ENCODE results near the gene ZNF525. TPM values are rescaled to one million over a fixed set of nuclear protein-coding genes. Genes with fewer than 3 reads are reported as not detected.
"Not testable (repeated sequence)": the region's sequence is repeated elsewhere in the genome, so short reads cannot be mapped to it uniquely, and the experiment has no call there.

ZNF525 gene
- polyA plus RNA-seq, 1 donor (not counting 4 experiments of a cell fraction or from before 2014, with no cell fraction given): 9.5 TPM

DNA sequence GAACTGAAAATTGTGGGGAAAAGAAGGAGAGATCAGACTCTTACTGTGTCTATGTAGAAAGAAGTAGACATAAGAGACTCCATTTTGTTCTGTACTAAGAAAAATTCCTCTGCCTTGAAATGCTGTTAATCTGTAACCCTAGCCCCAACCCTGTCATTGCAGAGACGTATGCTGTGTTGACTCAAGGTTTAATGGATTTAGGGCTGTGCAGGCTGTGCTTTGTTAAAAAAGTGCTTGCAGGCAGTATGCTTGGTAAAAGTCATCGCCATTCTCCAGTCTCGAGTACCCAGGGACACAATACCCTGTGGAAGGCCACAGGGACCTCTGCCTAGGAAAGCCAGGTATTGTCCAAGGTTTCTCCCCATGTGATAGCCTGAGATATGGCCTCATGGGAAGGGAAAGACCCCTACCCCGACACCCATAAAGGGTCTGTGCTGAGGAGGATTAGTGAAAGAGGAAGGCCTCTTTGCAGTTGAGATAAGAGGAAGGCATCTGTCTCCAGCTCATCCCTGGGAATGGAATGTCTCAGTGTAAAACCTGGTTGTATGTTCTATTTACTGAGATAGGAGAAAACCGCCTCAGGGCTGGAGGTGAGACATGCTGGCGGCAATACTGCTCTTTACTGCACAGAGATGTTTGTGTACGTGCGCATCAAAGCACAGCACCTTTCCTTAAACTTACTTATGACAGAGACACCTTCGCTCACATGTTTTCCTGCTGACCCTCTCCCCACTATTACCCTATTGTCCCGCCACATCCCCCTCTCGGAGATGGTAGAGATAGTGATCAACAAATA is 55.2 kb downstream of the ZNF525 start:
- H3K27ac ChIP-seq (ENCODE audit: control insufficient read depth, insufficient read depth, low read length); H3K4me3 ChIP-seq (ENCODE audit: control insufficient read depth in 2 of 3, extremely low read depth in 1 of 3, insufficient read depth in 2 of 3, low read depth in 1 of 3, low read length in 3 of 3); dilution Hi-C loops (cut with MboI; ENCODE audit: extremely low pct_ligation_motif_present, low sequenced_read_pairs); DNase-seq (ENCODE audit: low read depth, low spot score); H3K4me2 ChIP-seq (ENCODE audit: control insufficient read depth, extremely low read depth, insufficient read depth, low read depth, low read length); FAIRE-seq; H3K36me3 ChIP-seq (ENCODE audit: control insufficient read depth in 2 of 2, extremely low read depth in 1 of 2, insufficient read depth in 2 of 2, low read length in 2 of 2); H4K20me1 ChIP-seq (ENCODE audit: control insufficient read depth, extremely low read depth, insufficient read depth, low read length); H3K27me3 ChIP-seq (ENCODE audit: control insufficient read depth, extremely low read depth, insufficient read depth, low read length); H3K9me1 ChIP-seq (ENCODE audit: control insufficient read depth, extremely low read depth, insufficient read depth, low read length); H3K9me3 ChIP-seq (ENCODE audit: control insufficient read depth, low read depth, low read length); H3K4me1 ChIP-seq (ENCODE audit: control insufficient read depth, extremely low read depth, insufficient read depth, low read length); H2AFZ ChIP-seq (ENCODE audit: control insufficient read depth, low read length); H3K79me2 ChIP-seq (ENCODE audit: control insufficient read depth, insufficient read depth, low read length); H3K9ac ChIP-seq (ENCODE audit: control insufficient read depth, extremely low read depth, insufficient read depth, low read length): not testable (repeated sequence)

DNA sequence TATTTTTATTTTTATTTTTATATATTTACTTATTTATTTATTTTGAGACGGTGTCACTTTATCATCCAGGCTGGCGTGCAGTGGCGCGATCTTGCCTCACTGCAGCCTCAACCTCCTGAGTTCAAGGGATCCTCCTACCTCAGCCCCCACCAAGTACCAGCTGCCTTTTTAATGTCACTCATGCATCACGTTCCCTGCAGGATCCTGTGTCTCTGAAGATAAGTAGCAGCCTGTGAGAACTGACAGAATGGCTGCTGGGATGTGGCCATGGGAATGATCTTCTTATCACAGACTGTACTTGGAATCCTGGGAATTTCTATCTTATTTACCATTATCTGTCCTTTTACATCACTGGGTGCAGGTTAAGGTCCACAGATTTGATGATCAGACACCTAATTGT is 57.0 kb downstream of the ZNF525 start:
- H3K9me3 ChIP-seq (ENCODE audit: control insufficient read depth, low read depth, low read length): no peaks in the 10 kb centered on the region
- no peak overlapping the region for H3K27ac ChIP-seq (ENCODE audit: control insufficient read depth, insufficient read depth, low read length)
- no peaks in the 10 kb centered on the region for H3K27me3 ChIP-seq (ENCODE audit: control insufficient read depth, extremely low read depth, insufficient read depth, low read length)
- DNase-seq (ENCODE audit: low read depth, low spot score): no peak
- H3K79me2 ChIP-seq (ENCODE audit: control insufficient read depth, insufficient read depth, low read length): no peaks in the 10 kb centered on the region
- no peak overlapping the region for H3K4me3 ChIP-seq (ENCODE audit: control insufficient read depth in 2 of 3, extremely low read depth in 1 of 3, insufficient read depth in 2 of 3, low read depth in 1 of 3, low read length in 3 of 3)
- no peaks in the 10 kb centered on the region for H3K4me1 ChIP-seq (ENCODE audit: control insufficient read depth, extremely low read depth, insufficient read depth, low read length)
- peak; percentile 57 for FAIRE-seq
- dilution Hi-C loops (cut with MboI; ENCODE audit: extremely low pct_ligation_motif_present, low sequenced_read_pairs): no loop called here
- H3K9me1 ChIP-seq (ENCODE audit: control insufficient read depth, extremely low read depth, insufficient read depth, low read length): no peaks in the 10 kb centered on the region
- no peak overlapping the region for H2AFZ ChIP-seq (ENCODE audit: control insufficient read depth, low read length)
- H3K4me2 ChIP-seq (ENCODE audit: control insufficient read depth, extremely low read depth, insufficient read depth, low read depth, low read length): no peak overlapping the region
- H3K9ac ChIP-seq (ENCODE audit: control insufficient read depth, extremely low read depth, insufficient read depth, low read length): no peak overlapping the region
- H3K36me3 ChIP-seq (ENCODE audit: control insufficient read depth in 2 of 2, extremely low read depth in 1 of 2, insufficient read depth in 2 of 2, low read length in 2 of 2): no peaks in the 10 kb centered on the region
- H4K20me1 ChIP-seq (ENCODE audit: control insufficient read depth, extremely low read depth, insufficient read depth, low read length): no peaks in the 10 kb centered on the region
- no peak for TF ChIP-seq EZH2 (IDR thresholded peaks at IDR 0.05; ENCODE audit: low read length)
- TF ChIP-seq, protein P1, sequence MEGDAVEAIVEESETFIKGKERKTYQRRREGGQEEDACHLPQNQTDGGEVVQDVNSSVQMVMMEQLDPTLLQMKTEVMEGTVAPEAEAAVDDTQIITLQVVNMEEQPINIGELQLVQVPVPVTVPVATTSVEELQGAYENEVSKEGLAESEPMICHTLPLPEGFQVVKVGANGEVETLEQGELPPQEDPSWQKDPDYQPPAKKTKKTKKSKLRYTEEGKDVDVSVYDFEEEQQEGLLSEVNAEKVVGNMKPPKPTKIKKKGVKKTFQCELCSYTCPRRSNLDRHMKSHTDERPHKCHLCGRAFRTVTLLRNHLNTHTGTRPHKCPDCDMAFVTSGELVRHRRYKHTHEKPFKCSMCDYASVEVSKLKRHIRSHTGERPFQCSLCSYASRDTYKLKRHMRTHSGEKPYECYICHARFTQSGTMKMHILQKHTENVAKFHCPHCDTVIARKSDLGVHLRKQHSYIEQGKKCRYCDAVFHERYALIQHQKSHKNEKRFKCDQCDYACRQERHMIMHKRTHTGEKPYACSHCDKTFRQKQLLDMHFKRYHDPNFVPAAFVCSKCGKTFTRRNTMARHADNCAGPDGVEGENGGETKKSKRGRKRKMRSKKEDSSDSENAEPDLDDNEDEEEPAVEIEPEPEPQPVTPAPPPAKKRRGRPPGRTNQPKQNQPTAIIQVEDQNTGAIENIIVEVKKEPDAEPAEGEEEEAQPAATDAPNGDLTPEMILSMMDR (optimal IDR thresholded peaks at IDR 0.05 in 1 of 3, IDR thresholded peaks at IDR 0.05 in 1 of 3, conservative IDR thresholded peaks at IDR 0.05 in 1 of 3; ENCODE audit: extremely low read depth in 1 of 3, insufficient read depth in 2 of 3, low read length in 3 of 3): no peak

DNA sequence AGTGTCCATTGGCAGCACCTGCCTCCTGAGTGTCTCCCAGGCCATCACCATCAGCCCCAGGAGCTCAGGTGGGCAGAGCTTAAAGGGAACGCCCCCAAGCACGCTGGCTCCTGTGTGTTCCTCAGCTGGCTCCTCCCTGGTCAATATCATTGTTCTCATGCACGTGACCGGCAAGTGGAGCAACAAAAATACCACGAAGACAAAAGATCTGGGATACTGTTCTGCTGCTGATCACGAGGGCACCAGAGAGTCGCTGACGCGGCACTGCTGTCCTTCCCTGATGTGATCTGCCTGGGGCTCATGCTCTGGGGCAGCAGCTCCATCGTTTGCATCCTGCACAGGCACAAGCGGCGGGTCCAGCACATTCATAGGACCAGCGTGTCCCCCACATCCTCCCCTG is 57.6 kb downstream of the ZNF525 start:
- H3K9me1 ChIP-seq (ENCODE audit: control insufficient read depth, extremely low read depth, insufficient read depth, low read length); H4K20me1 ChIP-seq (ENCODE audit: control insufficient read depth, extremely low read depth, insufficient read depth, low read length); H3K4me1 ChIP-seq (ENCODE audit: control insufficient read depth, extremely low read depth, insufficient read depth, low read length); H3K79me2 ChIP-seq (ENCODE audit: control insufficient read depth, insufficient read depth, low read length); H3K27ac ChIP-seq (ENCODE audit: control insufficient read depth, insufficient read depth, low read length); H3K27me3 ChIP-seq (ENCODE audit: control insufficient read depth, extremely low read depth, insufficient read depth, low read length); H3K4me2 ChIP-seq (ENCODE audit: control insufficient read depth, extremely low read depth, insufficient read depth, low read depth, low read length); H3K4me3 ChIP-seq (ENCODE audit: control insufficient read depth in 2 of 3, extremely low read depth in 1 of 3, insufficient read depth in 2 of 3, low read depth in 1 of 3, low read length in 3 of 3); H3K9ac ChIP-seq (ENCODE audit: control insufficient read depth, extremely low read depth, insufficient read depth, low read length); FAIRE-seq; H2AFZ ChIP-seq (ENCODE audit: control insufficient read depth, low read length); H3K36me3 ChIP-seq (ENCODE audit: control insufficient read depth in 2 of 2, extremely low read depth in 1 of 2, insufficient read depth in 2 of 2, low read length in 2 of 2); DNase-seq (ENCODE audit: low read depth, low spot score); dilution Hi-C loops (cut with MboI; ENCODE audit: extremely low pct_ligation_motif_present, low sequenced_read_pairs); H3K9me3 ChIP-seq (ENCODE audit: control insufficient read depth, low read depth, low read length): not testable (repeated sequence)

DNA sequence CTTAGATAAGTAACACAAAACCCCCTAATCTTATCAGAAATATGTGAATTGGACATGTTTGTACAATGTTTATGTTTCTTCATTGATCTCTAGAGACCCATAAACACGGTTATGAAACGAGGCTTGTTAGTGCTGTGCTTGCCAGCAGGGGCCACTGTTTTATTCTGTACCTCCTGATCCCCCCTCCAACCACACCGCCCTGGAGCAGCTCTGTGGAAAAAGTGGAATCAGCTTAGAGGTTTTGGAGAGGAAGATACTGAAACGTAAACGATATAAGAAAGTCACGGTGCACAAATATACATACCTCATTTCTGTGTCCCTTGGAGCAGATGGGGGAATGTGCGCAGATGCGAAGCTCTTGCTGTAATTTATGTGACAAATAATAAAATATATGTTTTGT is 58.2 kb downstream of the ZNF525 start:
- H2AFZ ChIP-seq (ENCODE audit: control insufficient read depth, low read length); H3K27me3 ChIP-seq (ENCODE audit: control insufficient read depth, extremely low read depth, insufficient read depth, low read length); H3K9me3 ChIP-seq (ENCODE audit: control insufficient read depth, low read depth, low read length); H3K79me2 ChIP-seq (ENCODE audit: control insufficient read depth, insufficient read depth, low read length); H3K36me3 ChIP-seq (ENCODE audit: control insufficient read depth in 2 of 2, extremely low read depth in 1 of 2, insufficient read depth in 2 of 2, low read length in 2 of 2); dilution Hi-C loops (cut with MboI; ENCODE audit: extremely low pct_ligation_motif_present, low sequenced_read_pairs); H3K4me1 ChIP-seq (ENCODE audit: control insufficient read depth, extremely low read depth, insufficient read depth, low read length); H3K9ac ChIP-seq (ENCODE audit: control insufficient read depth, extremely low read depth, insufficient read depth, low read length); H3K4me2 ChIP-seq (ENCODE audit: control insufficient read depth, extremely low read depth, insufficient read depth, low read depth, low read length); DNase-seq (ENCODE audit: low read depth, low spot score); H3K27ac ChIP-seq (ENCODE audit: control insufficient read depth, insufficient read depth, low read length); FAIRE-seq; H4K20me1 ChIP-seq (ENCODE audit: control insufficient read depth, extremely low read depth, insufficient read depth, low read length); H3K4me3 ChIP-seq (ENCODE audit: control insufficient read depth in 2 of 3, extremely low read depth in 1 of 3, insufficient read depth in 2 of 3, low read depth in 1 of 3, low read length in 3 of 3); H3K9me1 ChIP-seq (ENCODE audit: control insufficient read depth, extremely low read depth, insufficient read depth, low read length): not testable (repeated sequence)

Measured in keratinocyte (primary cell).